Neural cell (in vitro differentiated cells): ENCODE data around the gene ALG5.

Experiments
- CTCF ChIP-seq: fragments of 450-650 bp; IDR thresholded peaks from 2 replicates; pipeline ENCODE4 v1.5.1; 2014; ENCODE audit warnings: antibody characterized with exemption, mild to moderate bottlenecking, moderate library complexity; ENCODE audit not compliant: poor library complexity, severe bottlenecking
- EP300 ChIP-seq: fragments of 450-650 bp; conservative IDR thresholded peaks from 2 replicates; pipeline ENCODE4 v1.6.1; 2014; ENCODE audit warnings: antibody characterized with exemption, mild to moderate bottlenecking, moderate library complexity; ENCODE audit not compliant: poor library complexity, severe bottlenecking
- EZH2 ChIP-seq: fragments of 200-600, 300-800 bp; shearing (Covaris generic), sonication (generic); IDR thresholded peaks from 2 replicates; pipeline ENCODE4 v1.6.1; 2014; ENCODE audit warnings: antibody characterized with exemption, low read length, borderline replicate concordance, mild to moderate bottlenecking; ENCODE audit not compliant: insufficient read depth, poor library complexity, severe bottlenecking
- MXI1 ChIP-seq: fragments of 450-650 bp; conservative IDR thresholded peaks from 2 replicates; pipeline ENCODE4 v1.6.1; 2014; ENCODE audit warnings: antibody characterized with exemption, mild to moderate bottlenecking; ENCODE audit not compliant: poor library complexity, severe bottlenecking
- POLR2AphosphoS5 ChIP-seq: IDR thresholded peaks from 2 replicates; pipeline ENCODE4 v1.6.1; 2012
- RAD21 ChIP-seq: fragments of 450-650 bp; conservative IDR thresholded peaks from 2 replicates; pipeline ENCODE4 v1.6.1; 2014; ENCODE audit warnings: antibody characterized with exemption, mild to moderate bottlenecking, moderate library complexity
- REST ChIP-seq: IDR thresholded peaks from 2 replicates; pipeline ENCODE4 v1.6.1; 2012; ENCODE audit warnings: borderline replicate concordance
- SMC3 ChIP-seq: fragments of 450-650 bp; conservative IDR thresholded peaks from 2 replicates; pipeline ENCODE4 v1.6.1; 2014; ENCODE audit warnings: antibody characterized with exemption, mild to moderate bottlenecking, moderate library complexity; ENCODE audit not compliant: poor library complexity
- TAF1 ChIP-seq: IDR thresholded peaks from 2 replicates; pipeline ENCODE4 v1.6.1; 2012; ENCODE audit warnings: low read depth

GRCh38 chr13:36925603-36926002 lies 73.5 kb downstream of the ALG5 start:
- no peak for TF ChIP-seq CTCF
- TF ChIP-seq EP300: no peak
- TF ChIP-seq MXI1: no peak
- no peak for TF ChIP-seq POLR2AphosphoS5
- TF ChIP-seq RAD21: no peak
- no peak for TF ChIP-seq EZH2
- TF ChIP-seq REST: no peak
- no peak for TF ChIP-seq TAF1
- no peak for TF ChIP-seq SMC3
